ENCODE measurements around the gene LRP1-AS.

LRP1-AS gene

DNA sequence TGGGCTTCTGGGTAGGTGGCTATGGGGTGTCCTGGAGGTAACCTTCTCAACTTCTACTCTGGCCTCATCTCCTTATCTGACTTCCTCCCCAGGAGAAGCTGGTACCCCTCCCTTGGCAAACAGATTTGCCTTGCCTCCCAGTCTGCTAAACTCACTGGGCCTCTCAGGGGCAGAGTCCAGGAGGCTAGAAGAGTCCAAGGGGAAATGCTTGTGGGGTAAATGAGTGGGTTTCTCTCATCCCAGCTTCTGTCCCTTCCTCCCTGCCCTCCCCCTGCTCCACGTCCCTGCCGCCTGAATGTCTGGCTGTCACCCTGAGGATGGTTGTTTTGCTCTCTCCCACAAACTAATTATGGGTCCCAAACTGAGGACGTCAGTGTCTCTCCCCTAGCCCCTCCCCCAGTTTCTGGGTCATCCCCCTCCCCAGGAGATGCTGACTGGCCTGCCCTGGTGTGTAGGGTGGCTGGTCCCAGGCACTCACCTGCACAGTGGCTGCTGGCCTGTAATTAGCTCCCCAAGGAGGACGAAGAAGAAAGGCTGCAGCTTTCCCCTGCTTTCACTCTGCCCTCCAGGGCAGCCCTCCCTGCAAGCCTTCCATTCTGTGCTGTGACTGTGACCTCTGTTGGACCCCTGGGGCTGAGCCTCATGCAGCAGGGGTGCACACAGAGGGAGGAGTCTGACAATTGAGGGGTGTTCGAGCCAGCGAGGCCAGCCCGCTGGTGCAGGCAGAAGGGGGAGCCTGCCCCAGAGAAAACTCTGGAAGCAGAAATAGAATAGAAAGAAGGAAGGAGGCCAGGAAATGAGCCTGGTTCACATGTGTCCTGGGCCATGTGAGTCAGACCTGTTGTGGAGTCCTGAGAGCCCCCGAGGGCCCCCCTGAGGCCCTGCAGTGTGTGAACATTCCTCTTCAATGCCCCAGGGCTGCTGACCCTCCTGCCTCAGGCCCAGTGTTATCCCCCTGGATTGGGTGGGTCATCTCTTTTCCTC lies at the start of gene LRP1-AS:
Gene LRP1-AS (minus strand): TSS at position 659 of the 984 bp plus-strand sequence.
- Histone ChIP-seq H3K4me2 (no peak within 1 kb of the TSS), H3K4me1 (ENCODE audit: low read depth, poor library complexity, severe bottlenecking) (no peaks in the 10 kb centered on the region), H3K4me3 (IDR thresholded peaks at IDR 0.05; ENCODE audit: insufficient read depth, low read depth, low read length) (no peak within 1 kb of the TSS), H3K27ac (no peak within 1 kb of the TSS), H3K36me3 (ENCODE audit: insufficient read depth) (no peaks in the 10 kb centered on the region), H2AFZ (ENCODE audit: low read depth) (no peak within 1 kb of the TSS), H4K20me1 (ENCODE audit: insufficient read depth) (no peaks in the 10 kb centered on the region), H3K9ac (no peak within 1 kb of the TSS), H3K79me2 (ENCODE audit: insufficient read depth, low read depth) (no peaks in the 10 kb centered on the region), H3K27me3 (ENCODE audit: insufficient read depth, low read depth) (no peaks in the 10 kb centered on the region)
- TF ChIP-seq, protein P1, sequence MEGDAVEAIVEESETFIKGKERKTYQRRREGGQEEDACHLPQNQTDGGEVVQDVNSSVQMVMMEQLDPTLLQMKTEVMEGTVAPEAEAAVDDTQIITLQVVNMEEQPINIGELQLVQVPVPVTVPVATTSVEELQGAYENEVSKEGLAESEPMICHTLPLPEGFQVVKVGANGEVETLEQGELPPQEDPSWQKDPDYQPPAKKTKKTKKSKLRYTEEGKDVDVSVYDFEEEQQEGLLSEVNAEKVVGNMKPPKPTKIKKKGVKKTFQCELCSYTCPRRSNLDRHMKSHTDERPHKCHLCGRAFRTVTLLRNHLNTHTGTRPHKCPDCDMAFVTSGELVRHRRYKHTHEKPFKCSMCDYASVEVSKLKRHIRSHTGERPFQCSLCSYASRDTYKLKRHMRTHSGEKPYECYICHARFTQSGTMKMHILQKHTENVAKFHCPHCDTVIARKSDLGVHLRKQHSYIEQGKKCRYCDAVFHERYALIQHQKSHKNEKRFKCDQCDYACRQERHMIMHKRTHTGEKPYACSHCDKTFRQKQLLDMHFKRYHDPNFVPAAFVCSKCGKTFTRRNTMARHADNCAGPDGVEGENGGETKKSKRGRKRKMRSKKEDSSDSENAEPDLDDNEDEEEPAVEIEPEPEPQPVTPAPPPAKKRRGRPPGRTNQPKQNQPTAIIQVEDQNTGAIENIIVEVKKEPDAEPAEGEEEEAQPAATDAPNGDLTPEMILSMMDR (conservative IDR thresholded peaks at IDR 0.05; ENCODE audit: low read depth, low read length), result no peak

GRCh38 chr12:57196956-57197355 lies 49.5 kb upstream of the LRP1-AS start:
- peaks cover 79% of the 10 kb centered on the region for H3K27me3 ChIP-seq (ENCODE audit: insufficient read depth, low read depth)
- no peak overlapping the region for H2AFZ ChIP-seq (ENCODE audit: low read depth)
- TF ChIP-seq, protein P1 (conservative IDR thresholded peaks at IDR 0.05; ENCODE audit: low read depth, low read length), result no peak
- H3K4me2 ChIP-seq, result no peak overlapping the region
- H3K9ac ChIP-seq, result no peak overlapping the region
- H3K27ac ChIP-seq, result no peak overlapping the region
- H3K79me2 ChIP-seq (ENCODE audit: insufficient read depth, low read depth), result no peaks in the 10 kb centered on the region
- no peaks in the 10 kb centered on the region for H4K20me1 ChIP-seq (ENCODE audit: insufficient read depth)
- H3K4me3 ChIP-seq (IDR thresholded peaks at IDR 0.05; ENCODE audit: insufficient read depth, low read depth, low read length), result no peak overlapping the region
- no peaks in the 10 kb centered on the region for H3K36me3 ChIP-seq (ENCODE audit: insufficient read depth)
- no peaks in the 10 kb centered on the region for H3K4me1 ChIP-seq (ENCODE audit: low read depth, poor library complexity, severe bottlenecking)

DNA sequence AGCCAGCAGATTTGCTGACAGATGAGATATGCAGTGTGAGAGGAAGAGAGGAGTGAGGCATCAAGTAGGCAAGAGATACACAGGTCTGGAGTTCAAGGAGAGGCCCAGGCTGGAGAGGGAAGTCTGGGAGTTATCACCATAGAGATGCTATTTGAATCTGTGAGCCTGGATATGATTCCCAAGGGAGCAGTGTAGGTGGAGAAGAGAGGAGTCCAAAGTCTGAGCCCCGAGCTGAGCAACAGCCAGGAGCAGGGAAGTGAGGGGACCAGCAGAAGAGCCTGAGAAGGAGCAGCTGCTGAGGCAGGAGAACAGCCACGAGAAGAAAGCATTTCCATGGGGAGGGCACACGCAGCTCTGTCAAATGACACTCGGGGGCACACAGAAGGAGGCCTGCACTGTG lies 49.0 kb upstream of the LRP1-AS start:
- H3K4me1 ChIP-seq (ENCODE audit: low read depth, poor library complexity, severe bottlenecking), result no peaks in the 10 kb centered on the region
- peak overlapping the region; percentile 28; the same call in 1 of the 2 replicates for H2AFZ ChIP-seq (ENCODE audit: low read depth)
- H3K4me2 ChIP-seq, result no peak overlapping the region
- no peak overlapping the region for H3K9ac ChIP-seq
- peaks cover 74% of the 10 kb centered on the region for H3K27me3 ChIP-seq (ENCODE audit: insufficient read depth, low read depth)
- TF ChIP-seq, protein P1 (conservative IDR thresholded peaks at IDR 0.05; ENCODE audit: low read depth, low read length), result no peak
- H3K79me2 ChIP-seq (ENCODE audit: insufficient read depth, low read depth), result no peaks in the 10 kb centered on the region
- no peaks in the 10 kb centered on the region for H3K36me3 ChIP-seq (ENCODE audit: insufficient read depth)
- no peaks in the 10 kb centered on the region for H4K20me1 ChIP-seq (ENCODE audit: insufficient read depth)
- no peak overlapping the region for H3K4me3 ChIP-seq (IDR thresholded peaks at IDR 0.05; ENCODE audit: insufficient read depth, low read depth, low read length)
- H3K27ac ChIP-seq, result no peak overlapping the region

DNA sequence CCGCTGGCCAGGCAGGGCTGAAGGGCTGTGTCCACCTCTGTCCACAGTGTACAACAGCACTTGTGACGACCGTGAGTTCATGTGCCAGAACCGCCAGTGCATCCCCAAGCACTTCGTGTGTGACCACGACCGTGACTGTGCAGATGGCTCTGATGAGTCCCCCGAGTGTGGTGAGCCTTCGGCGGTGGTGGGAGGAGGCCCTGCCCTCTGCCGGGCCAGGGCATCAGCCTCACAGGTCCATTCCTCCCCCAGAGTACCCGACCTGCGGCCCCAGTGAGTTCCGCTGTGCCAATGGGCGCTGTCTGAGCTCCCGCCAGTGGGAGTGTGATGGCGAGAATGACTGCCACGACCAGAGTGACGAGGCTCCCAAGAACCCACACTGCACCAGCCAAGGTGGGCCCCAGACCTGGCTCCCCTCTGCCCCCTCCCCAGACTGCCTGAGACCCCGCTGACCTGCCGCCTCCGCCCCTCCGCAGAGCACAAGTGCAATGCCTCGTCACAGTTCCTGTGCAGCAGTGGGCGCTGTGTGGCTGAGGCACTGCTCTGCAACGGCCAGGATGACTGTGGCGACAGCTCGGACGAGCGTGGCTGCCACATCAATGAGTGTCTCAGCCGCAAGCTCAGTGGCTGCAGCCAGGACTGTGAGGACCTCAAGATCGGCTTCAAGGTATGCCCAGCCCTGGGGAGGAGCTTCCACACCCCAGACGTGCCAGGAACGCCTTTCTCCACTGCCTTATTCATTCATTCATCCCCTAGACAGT lies 48.4 kb upstream of the LRP1-AS start:
- no peak overlapping the region for H3K9ac ChIP-seq
- no peaks in the 10 kb centered on the region for H3K36me3 ChIP-seq (ENCODE audit: insufficient read depth)
- no peak overlapping the region for H3K4me2 ChIP-seq

More for the DNA sequence above, 48.4 kb upstream of the LRP1-AS start:
- Histone ChIP-seq H3K4me1 (ENCODE audit: low read depth, poor library complexity, severe bottlenecking) (no peaks in the 10 kb centered on the region), H3K27ac (no peak overlapping the region), H3K4me3 (IDR thresholded peaks at IDR 0.05; ENCODE audit: insufficient read depth, low read depth, low read length) (no peak overlapping the region), H3K27me3 (ENCODE audit: insufficient read depth, low read depth) (peaks cover 68% of the 10 kb centered on the region), H4K20me1 (ENCODE audit: insufficient read depth) (no peaks in the 10 kb centered on the region), H3K79me2 (ENCODE audit: insufficient read depth, low read depth) (no peaks in the 10 kb centered on the region), H2AFZ (ENCODE audit: low read depth) (peak overlapping the region; percentile 28; the same call in 1 of the 2 replicates)
- TF ChIP-seq, protein P1 (conservative IDR thresholded peaks at IDR 0.05; ENCODE audit: low read depth, low read length), result peak; percentile 45; the same call in 1 of the 2 replicates

Measured in KMS-11 (cell line).